ENCODE results near the gene SH3YL1. TPM values are rescaled to one million over a fixed set of nuclear protein-coding genes. Genes with fewer than 3 reads are reported as not detected.

Gene SH3YL1
- total RNA-seq, 1 experiment from 2014 or later = 28.4 TPM

GRCh38 chr2:309954-310510, 46.2 kb upstream of the SH3YL1 start:
- H3K27ac ChIP-seq (ENCODE audit: low read length) = no peak overlapping the region
- in situ Hi-C loops (cut with HindIII; ENCODE audit: low pct_unique_long_range_greater_than_20kb, low sequenced_read_pairs) = no loop called here
- H3K36me3 ChIP-seq (ENCODE audit: control insufficient read depth, insufficient read depth, low read length) = no peaks in the 10 kb centered on the region
- H3K4me3 ChIP-seq (ENCODE audit: low read depth in 2 of 2, low read length in 2 of 2) = no peak overlapping the region
- no peaks in the 10 kb centered on the region for H3K9me3 ChIP-seq (ENCODE audit: control insufficient read depth, insufficient read depth, low read depth, low read length)
- DNase-seq (ENCODE audit: low read depth, low spot score) = no peak
- CTCF ChIA-PET = no interaction called here
- no peak for TF ChIP-seq REST (IDR thresholded peaks at IDR 0.05; ENCODE audit: insufficient read depth in 1 of 2, low read depth in 2 of 2, low read length in 1 of 2)
- no peak for TF ChIP-seq SIN3A (IDR thresholded peaks at IDR 0.05; ENCODE audit: borderline replicate concordance, insufficient read depth, low read depth, low read length)
- no peak for TF ChIP-seq POLR2AphosphoS5 (IDR thresholded peaks at IDR 0.05; ENCODE audit: low read depth, low read length)
- TF ChIP-seq CTCF (IDR thresholded peaks at IDR 0.05) = no peak
- no peak for TF ChIP-seq TCF7L2 (IDR thresholded peaks at IDR 0.05; ENCODE audit: low read depth, low read length)
- no peaks in the 10 kb centered on the region; the same call in 1 of the 2 replicates for H3K27me3 ChIP-seq (ENCODE audit: control insufficient read depth, insufficient read depth, low read length)
- intact Hi-C loops (cut with micrococcal nuclease; ENCODE audit: unreplicated experiment) = no loop called here
- ATAC-seq = no peak
- H3K4me1 ChIP-seq (ENCODE audit: control insufficient read depth, insufficient read depth, low read length) = no peaks in the 10 kb centered on the region
- no TSS peak for BruUV-seq (replicated peaks)
- POLR2A ChIA-PET = no interaction called here

- ATAC-seq (no peak; the same call in 1 of the 2 replicates), DNase-seq (ENCODE audit: low read depth, low spot score) (no peak)
- no peaks in the 10 kb centered on the region for H3K9me3 ChIP-seq (ENCODE audit: control insufficient read depth, insufficient read depth, low read depth, low read length)
- intact Hi-C loops (cut with micrococcal nuclease; ENCODE audit: unreplicated experiment) (no loop called here), in situ Hi-C loops (cut with HindIII; ENCODE audit: low pct_unique_long_range_greater_than_20kb, low sequenced_read_pairs) (no loop called here)
- H3K27me3 ChIP-seq (ENCODE audit: control insufficient read depth, insufficient read depth, low read length) = no peaks in the 10 kb centered on the region; the same call in 1 of the 2 replicates
- no peak for TF ChIP-seq REST (IDR thresholded peaks at IDR 0.05; ENCODE audit: insufficient read depth in 1 of 2, low read depth in 2 of 2, low read length in 1 of 2)
- TF ChIP-seq POLR2AphosphoS5 (IDR thresholded peaks at IDR 0.05; ENCODE audit: low read depth, low read length) = no peak
- no peak for TF ChIP-seq SIN3A (IDR thresholded peaks at IDR 0.05; ENCODE audit: borderline replicate concordance, insufficient read depth, low read depth, low read length)
- no peak for TF ChIP-seq TCF7L2 (IDR thresholded peaks at IDR 0.05; ENCODE audit: low read depth, low read length)
- no peak for TF ChIP-seq CTCF (IDR thresholded peaks at IDR 0.05)
- CTCF ChIA-PET = no interaction called here
- no peak overlapping the region for H3K27ac ChIP-seq (ENCODE audit: low read length)
- H3K36me3 ChIP-seq (ENCODE audit: control insufficient read depth, insufficient read depth, low read length) = no peaks in the 10 kb centered on the region
- POLR2A ChIA-PET = interaction anchor here (0.7 kb wide), 1 partner anchor 245 kb away, joined by 3 read pairs; no protein-coding TSS in a partner anchor
- H3K4me3 ChIP-seq (ENCODE audit: low read depth in 2 of 2, low read length in 2 of 2) = no peak overlapping the region
- BruUV-seq (replicated peaks) = no TSS peak
- no peaks in the 10 kb centered on the region for H3K4me1 ChIP-seq (ENCODE audit: control insufficient read depth, insufficient read depth, low read length)
These were observed 45.5 kb upstream of the SH3YL1 start for GRCh38 chr2:309148-309953.

All from Panc1 (cell line).